ENCODE data around the gene CASP9.
A peak's percentile ranks its signal among the peaks of the same experiment; 100 is the strongest.
"Not testable (repeated sequence)": the region's sequence is repeated elsewhere in the genome, so short reads cannot be mapped to it uniquely, and the experiment has no call there.

The CASP9 gene

GRCh38 chr1:15492596-15492995, 31.4 kb downstream of the CASP9 start:
- Histone ChIP-seq H3K4me3 (ENCODE audit: low read depth, low read length) (no peak overlapping the region), H3K4me1 (no peaks in the 10 kb centered on the region), H3K9me3 (no peaks in the 10 kb centered on the region), H3K36me3 (no peaks in the 10 kb centered on the region), H3K27me3 (no peaks in the 10 kb centered on the region)
- TF ChIP-seq CTCF (IDR thresholded peaks at IDR 0.05; ENCODE audit: low read depth, low read length), result no peak
- DNase-seq, result peak; percentile 31

GRCh38 chr1:15491010-15491409, 33.0 kb downstream of the CASP9 start:
- not testable (repeated sequence) for DNase-seq; H3K4me1 ChIP-seq; H3K36me3 ChIP-seq; H3K4me3 ChIP-seq (ENCODE audit: low read depth, low read length); H3K9me3 ChIP-seq; H3K27me3 ChIP-seq

GRCh38 chr1:15489052-15489736, 34.8 kb downstream of the CASP9 start:
- peak; percentile 62 for DNase-seq
- no peaks in the 10 kb centered on the region for H3K36me3 ChIP-seq
- no peaks in the 10 kb centered on the region for H3K4me1 ChIP-seq
- no peak overlapping the region for H3K4me3 ChIP-seq (ENCODE audit: low read depth, low read length)
- H3K27me3 ChIP-seq, result no peaks in the 10 kb centered on the region
- no peaks in the 10 kb centered on the region for H3K9me3 ChIP-seq
- no peak for TF ChIP-seq CTCF (IDR thresholded peaks at IDR 0.05; ENCODE audit: low read depth, low read length)

- no peaks in the 10 kb centered on the region for H3K9me3 ChIP-seq
- H3K4me3 ChIP-seq (ENCODE audit: low read depth, low read length), result no peak overlapping the region
- H3K36me3 ChIP-seq, result no peaks in the 10 kb centered on the region
- TF ChIP-seq CTCF (IDR thresholded peaks at IDR 0.05; ENCODE audit: low read depth, low read length), result no peak
- DNase-seq, result no peak
- H3K4me1 ChIP-seq, result no peaks in the 10 kb centered on the region
- no peaks in the 10 kb centered on the region for H3K27me3 ChIP-seq
These were observed 35.6 kb downstream of the CASP9 start for GRCh38 chr1:15488371-15488770.

- not testable (repeated sequence) for H3K4me1 ChIP-seq; H3K9me3 ChIP-seq; DNase-seq; H3K4me3 ChIP-seq (ENCODE audit: low read depth, low read length); H3K36me3 ChIP-seq; H3K27me3 ChIP-seq
These were observed 37.0 kb downstream of the CASP9 start for GRCh38 chr1:15486844-15487610.

GRCh38 chr1:15485636-15486035, 38.4 kb downstream of the CASP9 start:
- no peaks in the 10 kb centered on the region for H3K27me3 ChIP-seq
- no peak for TF ChIP-seq CTCF (IDR thresholded peaks at IDR 0.05; ENCODE audit: low read depth, low read length)
- H3K4me1 ChIP-seq, result no peaks in the 10 kb centered on the region
- no peaks in the 10 kb centered on the region for H3K36me3 ChIP-seq
- H3K4me3 ChIP-seq (ENCODE audit: low read depth, low read length), result no peak overlapping the region
- no peaks in the 10 kb centered on the region for H3K9me3 ChIP-seq
- no peak for DNase-seq

- H3K9me3 ChIP-seq; H3K4me1 ChIP-seq; H3K27me3 ChIP-seq; H3K4me3 ChIP-seq (ENCODE audit: low read depth, low read length); H3K36me3 ChIP-seq; DNase-seq: not testable (repeated sequence)
These were observed 39.6 kb downstream of the CASP9 start for GRCh38 chr1:15484443-15484842.

Data from BE2C (cell line).